GM19193 (cell line): ENCODE data around the gene CDK6.

ENCODE experiments used
- POLR2A ChIP-seq: IDR thresholded peaks from 4 replicates; pipeline ENCODE4 v1.6.1; 2011; ENCODE audit not compliant: insufficient read depth, insufficient read length; ENCODE audit errors: extremely low read depth

The CDK6 gene

GRCh38 chr7:92694211-92694610 lies 142.2 kb downstream of the CDK6 start:
- no peak for TF ChIP-seq POLR2A

GRCh38 chr7:92693519-92693918 lies 142.9 kb downstream of the CDK6 start:
- no peak for TF ChIP-seq POLR2A

GRCh38 chr7:92691578-92691977 lies 144.8 kb downstream of the CDK6 start:
- TF ChIP-seq POLR2A, result no peak

- no peak for TF ChIP-seq POLR2A
These were observed 151.0 kb downstream of the CDK6 start for GRCh38 chr7:92685136-92686042.

- no peak for TF ChIP-seq POLR2A
These were observed 152.1 kb downstream of the CDK6 start for GRCh38 chr7:92684274-92684673.

- TF ChIP-seq POLR2A, result no peak
These were observed 153.4 kb downstream of the CDK6 start for GRCh38 chr7:92682903-92683539.

- TF ChIP-seq POLR2A, result no peak
These were observed 154.0 kb downstream of the CDK6 start for GRCh38 chr7:92682330-92682729.

- no peak for TF ChIP-seq POLR2A
These were observed 154.7 kb downstream of the CDK6 start for GRCh38 chr7:92681633-92682032.

- no peak for TF ChIP-seq POLR2A
These were observed 155.9 kb downstream of the CDK6 start for GRCh38 chr7:92680442-92680841.

GRCh38 chr7:92678291-92678920 lies 158.0 kb downstream of the CDK6 start:
- no peak for TF ChIP-seq POLR2A

GRCh38 chr7:92674379-92674778 lies 162.0 kb downstream of the CDK6 start:
- TF ChIP-seq POLR2A, result no peak

GRCh38 chr7:92671505-92672169 lies 164.7 kb downstream of the CDK6 start:
- no peak for TF ChIP-seq POLR2A

GRCh38 chr7:92670204-92670851 lies 166.0 kb downstream of the CDK6 start:
- TF ChIP-seq POLR2A, result no peak

- no peak for TF ChIP-seq POLR2A
These were observed 166.7 kb downstream of the CDK6 start for GRCh38 chr7:92669616-92670165.
